HepG2 (cell line): ENCODE data around the gene RNPEPL1. TPM values are rescaled to one million over a fixed set of nuclear protein-coding genes. Genes with fewer than 3 reads are reported as not detected.
A peak's percentile ranks its signal among the peaks of the same experiment; 100 is the strongest.

ENCODE experiments used
- ASH2L ChIP-seq: fragments of 300-600, 200-600 bp; sonication (generic); IDR thresholded peaks from 2 replicates; pipeline ENCODE4 v1.7.0; 2017; ENCODE audit warnings: low read depth, mild to moderate bottlenecking, moderate library complexity, mixed read lengths, low read length; ENCODE audit not compliant: insufficient read length
- ATRX ChIP-seq: sonication (generic); formaldehyde crosslinking; IDR thresholded peaks from 2 replicates; pipeline ENCODE4 v1.4.0; 2020; ENCODE audit warnings: missing genetic modification reagents, borderline replicate concordance
- DR1 ChIP-seq: sonication (generic); formaldehyde crosslinking; IDR thresholded peaks from 2 replicates; pipeline ENCODE4 v1.8.0; 2021; ENCODE audit warnings: mild to moderate bottlenecking, missing genetic modification reagents, inconsistent platforms
- HMG20B ChIP-seq: conservative IDR thresholded peaks from 2 replicates; pipeline ENCODE4 v1.6.1; 2016; ENCODE audit warnings: missing genetic modification reagents, missing compliant biosample characterization
- NKX3-1 ChIP-seq: sonication (generic); formaldehyde crosslinking; IDR thresholded peaks from 2 replicates; pipeline ENCODE4 v1.5.0; 2020; ENCODE audit warnings: missing genetic modification reagents
- RNF2 ChIP-seq: fragments of 450-650 bp; conservative IDR thresholded peaks from 2 replicates; pipeline ENCODE4 v1.6.1; 2016; ENCODE audit warnings: low read depth
- TMF1 ChIP-seq: sonication (generic); formaldehyde crosslinking; IDR thresholded peaks from 2 replicates; pipeline ENCODE4 v1.8.1; 2022; ENCODE audit warnings: low read depth, missing genetic modification reagents
- ZBTB21 ChIP-seq: sonication (generic); formaldehyde crosslinking; IDR thresholded peaks from 2 replicates; pipeline ENCODE4 v1.4.0; 2020; ENCODE audit warnings: missing genetic modification reagents
- ZFP37 ChIP-seq: sonication (generic); formaldehyde crosslinking; IDR thresholded peaks from 2 replicates; pipeline ENCODE4 v1.4.0; 2020; ENCODE audit warnings: missing genetic modification reagents, borderline replicate concordance
- ZNF501 ChIP-seq: sonication (generic); formaldehyde crosslinking; IDR thresholded peaks from 2 replicates; pipeline ENCODE4 v1.5.1; 2020; ENCODE audit warnings: mild to moderate bottlenecking, moderate library complexity, missing genetic modification reagents
- ZNF672 ChIP-seq: sonication (generic); formaldehyde crosslinking; IDR thresholded peaks from 2 replicates; pipeline ENCODE4 v1.8.1; 2022; ENCODE audit warnings: missing genetic modification reagents
- ZNF737 ChIP-seq: sonication (generic); formaldehyde crosslinking; IDR thresholded peaks from 2 replicates; pipeline ENCODE4 v1.5.0; 2020; ENCODE audit warnings: missing genetic modification reagents, mild to moderate bottlenecking, borderline replicate concordance
- ZNF841 ChIP-seq: sonication (generic); formaldehyde crosslinking; IDR thresholded peaks from 2 replicates; pipeline ENCODE4 v1.8.1; 2023; ENCODE audit warnings: missing genetic modification reagents, borderline replicate concordance
- polyA plus RNA-seq, 8 experiments: library from polyadenylated mRNA; depleted of rRNA in 3 of 8; stranded (reverse) in 7 of 8; unstranded in 1 of 8; fragments of >200 nt; fragmentation: Illumina TruSeq in 4 of 8; extraction: Trizol in 4 of 8; gene quantifications; 2 replicates each; pipeline versions ENCODE4 v1.2.1 to v1.2.3, GENCODE V29; 2011 to 2016; ENCODE audit warnings: low read depth in 4 of 8, missing spikeins in 1 of 8, mixed read lengths in 1 of 8; ENCODE audit not compliant: insufficient read depth in 1 of 8
- total RNA-seq, 5 experiments: library from RNA; depleted of rRNA; stranded (reverse); fragments of >200 nt; fragmentation: Illumina TruSeq; extraction: Trizol; gene quantifications; 2 replicates each; pipeline ENCODE4 v1.2.3, GENCODE V29; 2016; ENCODE audit warnings: low read depth in 1 of 5
- TF ChIP-seq, protein P1 (sequence below): sonication (generic); formaldehyde crosslinking; IDR thresholded peaks from 2 replicates; pipeline ENCODE4 v1.5.0; 2020; ENCODE audit warnings: missing genetic modification reagents, mild to moderate bottlenecking, borderline replicate concordance
- TF ChIP-seq, protein P2 (sequence below): sonication (generic); formaldehyde crosslinking; IDR thresholded peaks from 2 replicates; pipeline ENCODE4 v1.8.0; 2022; ENCODE audit warnings: missing genetic modification reagents, mild to moderate bottlenecking, inconsistent platforms, borderline replicate concordance
- TF ChIP-seq, protein P3 (sequence below): sonication (generic); formaldehyde crosslinking; IDR thresholded peaks from 2 replicates; pipeline ENCODE4 v1.9.0; 2022; ENCODE audit warnings: missing genetic modification reagents, mild to moderate bottlenecking, borderline replicate concordance
- TF ChIP-seq, protein P4 (sequence below): sonication (generic); formaldehyde crosslinking; IDR thresholded peaks from 2 replicates; pipeline ENCODE4 v1.4.0; 2020; ENCODE audit warnings: mild to moderate bottlenecking, missing genetic modification reagents

Gene RNPEPL1
- total and polyA plus RNA-seq, 2 of the 13 experiments (the other 11 are each of a cell fraction or from before 2014, with no cell fraction given): 13.0 to 18.0 TPM

DNA sequence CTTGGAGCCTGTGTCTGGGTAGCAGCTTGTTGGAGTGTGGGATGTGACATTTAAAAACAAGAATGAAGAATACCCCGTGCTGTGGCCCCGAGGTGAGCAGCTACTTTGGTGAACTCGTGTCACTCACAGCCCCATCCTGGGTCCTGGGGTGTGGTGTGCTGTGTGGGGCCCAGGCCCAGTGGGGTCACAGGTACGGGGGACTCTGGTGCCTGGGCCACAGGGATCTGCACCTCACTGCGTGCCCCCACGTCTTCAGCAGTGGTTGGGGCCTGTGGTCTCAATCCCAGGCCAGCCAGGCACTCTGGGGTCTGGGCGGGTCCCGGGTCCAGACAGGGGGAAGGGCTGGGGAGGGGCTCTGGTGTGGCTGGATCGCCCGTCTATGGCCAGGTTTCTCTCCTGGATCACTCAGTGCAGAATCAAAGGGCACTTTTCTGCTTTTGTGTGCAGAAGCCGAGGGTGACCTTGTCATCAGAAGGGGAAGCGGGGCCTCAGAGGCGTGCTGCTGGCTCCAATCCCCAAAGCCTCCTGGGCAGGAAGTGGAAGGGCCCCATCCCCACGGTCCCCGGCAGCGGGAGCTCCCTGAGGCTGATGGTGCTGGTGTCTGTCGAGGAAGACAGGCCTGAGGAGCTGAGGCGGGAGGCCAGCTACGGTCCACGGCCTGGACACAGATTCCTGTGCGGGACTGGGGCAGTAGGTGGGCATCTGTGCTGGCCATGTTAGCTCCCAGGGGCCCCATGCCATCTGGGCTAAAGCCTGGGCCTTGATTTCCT, 58.4 kb downstream of the RNPEPL1 start (continued):
- TF ChIP-seq, protein P1, sequence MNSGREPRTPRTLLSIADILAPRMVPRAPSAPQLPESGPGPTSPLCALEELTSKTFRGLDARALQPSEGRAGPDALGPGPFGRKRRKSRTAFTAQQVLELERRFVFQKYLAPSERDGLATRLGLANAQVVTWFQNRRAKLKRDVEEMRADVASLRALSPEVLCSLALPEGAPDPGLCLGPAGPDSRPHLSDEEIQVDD (CRISPR knock-in tag): 0 out of 2 replicates have a peak, but pooled peaks have one; percentile 45
- TF ChIP-seq NKX3-1 (CRISPR knock-in tag) (peak; percentile 41; the same call in 1 of the 2 replicates), RNF2 (peak; percentile 73; the same call in 1 of the 2 replicates), ATRX (no peak), ZNF737 (no peak), ZNF501 (peak; percentile 83), HMG20B (0 out of 2 replicates have a peak, but pooled peaks have one; percentile 33), ZNF841 (no peak), DR1 (CRISPR knock-in tag) (peak; percentile 69; the same call in 1 of the 2 replicates), ZFP37 (CRISPR knock-in tag) (peak; percentile 64; the same call in 1 of the 2 replicates), ZNF672 (CRISPR knock-in tag) (no peak), TMF1 (CRISPR knock-in tag) (no peak), ASH2L (peak; percentile 34), ZBTB21 (0 out of 2 replicates have a peak, but pooled peaks have one; percentile 8)
- TF ChIP-seq, protein P2, sequence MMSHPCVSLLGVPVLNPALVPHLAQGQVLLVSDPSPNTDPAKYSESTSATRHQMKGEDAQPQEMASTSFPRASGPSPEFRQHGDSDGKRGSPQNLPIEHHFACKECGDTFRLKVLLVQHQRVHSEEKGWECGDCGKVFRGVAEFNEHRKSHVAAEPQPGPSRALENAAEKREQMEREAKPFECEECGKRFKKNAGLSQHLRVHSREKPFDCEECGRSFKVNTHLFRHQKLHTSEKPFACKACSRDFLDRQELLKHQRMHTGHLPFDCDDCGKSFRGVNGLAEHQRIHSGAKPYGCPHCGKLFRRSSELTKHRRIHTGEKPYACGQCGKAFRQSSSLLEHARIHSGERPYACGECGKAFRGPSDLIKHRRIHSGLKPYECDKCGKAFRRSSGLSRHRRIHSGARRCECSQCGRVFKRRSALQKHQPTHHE (CRISPR knock-in tag): peak; percentile 34; the same call in 1 of the 2 replicates
- TF ChIP-seq, protein P3, sequence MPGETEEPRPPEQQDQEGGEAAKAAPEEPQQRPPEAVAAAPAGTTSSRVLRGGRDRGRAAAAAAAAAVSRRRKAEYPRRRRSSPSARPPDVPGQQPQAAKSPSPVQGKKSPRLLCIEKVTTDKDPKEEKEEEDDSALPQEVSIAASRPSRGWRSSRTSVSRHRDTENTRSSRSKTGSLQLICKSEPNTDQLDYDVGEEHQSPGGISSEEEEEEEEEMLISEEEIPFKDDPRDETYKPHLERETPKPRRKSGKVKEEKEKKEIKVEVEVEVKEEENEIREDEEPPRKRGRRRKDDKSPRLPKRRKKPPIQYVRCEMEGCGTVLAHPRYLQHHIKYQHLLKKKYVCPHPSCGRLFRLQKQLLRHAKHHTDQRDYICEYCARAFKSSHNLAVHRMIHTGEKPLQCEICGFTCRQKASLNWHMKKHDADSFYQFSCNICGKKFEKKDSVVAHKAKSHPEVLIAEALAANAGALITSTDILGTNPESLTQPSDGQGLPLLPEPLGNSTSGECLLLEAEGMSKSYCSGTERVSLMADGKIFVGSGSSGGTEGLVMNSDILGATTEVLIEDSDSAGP: peak; percentile 86
- TF ChIP-seq, protein P4, sequence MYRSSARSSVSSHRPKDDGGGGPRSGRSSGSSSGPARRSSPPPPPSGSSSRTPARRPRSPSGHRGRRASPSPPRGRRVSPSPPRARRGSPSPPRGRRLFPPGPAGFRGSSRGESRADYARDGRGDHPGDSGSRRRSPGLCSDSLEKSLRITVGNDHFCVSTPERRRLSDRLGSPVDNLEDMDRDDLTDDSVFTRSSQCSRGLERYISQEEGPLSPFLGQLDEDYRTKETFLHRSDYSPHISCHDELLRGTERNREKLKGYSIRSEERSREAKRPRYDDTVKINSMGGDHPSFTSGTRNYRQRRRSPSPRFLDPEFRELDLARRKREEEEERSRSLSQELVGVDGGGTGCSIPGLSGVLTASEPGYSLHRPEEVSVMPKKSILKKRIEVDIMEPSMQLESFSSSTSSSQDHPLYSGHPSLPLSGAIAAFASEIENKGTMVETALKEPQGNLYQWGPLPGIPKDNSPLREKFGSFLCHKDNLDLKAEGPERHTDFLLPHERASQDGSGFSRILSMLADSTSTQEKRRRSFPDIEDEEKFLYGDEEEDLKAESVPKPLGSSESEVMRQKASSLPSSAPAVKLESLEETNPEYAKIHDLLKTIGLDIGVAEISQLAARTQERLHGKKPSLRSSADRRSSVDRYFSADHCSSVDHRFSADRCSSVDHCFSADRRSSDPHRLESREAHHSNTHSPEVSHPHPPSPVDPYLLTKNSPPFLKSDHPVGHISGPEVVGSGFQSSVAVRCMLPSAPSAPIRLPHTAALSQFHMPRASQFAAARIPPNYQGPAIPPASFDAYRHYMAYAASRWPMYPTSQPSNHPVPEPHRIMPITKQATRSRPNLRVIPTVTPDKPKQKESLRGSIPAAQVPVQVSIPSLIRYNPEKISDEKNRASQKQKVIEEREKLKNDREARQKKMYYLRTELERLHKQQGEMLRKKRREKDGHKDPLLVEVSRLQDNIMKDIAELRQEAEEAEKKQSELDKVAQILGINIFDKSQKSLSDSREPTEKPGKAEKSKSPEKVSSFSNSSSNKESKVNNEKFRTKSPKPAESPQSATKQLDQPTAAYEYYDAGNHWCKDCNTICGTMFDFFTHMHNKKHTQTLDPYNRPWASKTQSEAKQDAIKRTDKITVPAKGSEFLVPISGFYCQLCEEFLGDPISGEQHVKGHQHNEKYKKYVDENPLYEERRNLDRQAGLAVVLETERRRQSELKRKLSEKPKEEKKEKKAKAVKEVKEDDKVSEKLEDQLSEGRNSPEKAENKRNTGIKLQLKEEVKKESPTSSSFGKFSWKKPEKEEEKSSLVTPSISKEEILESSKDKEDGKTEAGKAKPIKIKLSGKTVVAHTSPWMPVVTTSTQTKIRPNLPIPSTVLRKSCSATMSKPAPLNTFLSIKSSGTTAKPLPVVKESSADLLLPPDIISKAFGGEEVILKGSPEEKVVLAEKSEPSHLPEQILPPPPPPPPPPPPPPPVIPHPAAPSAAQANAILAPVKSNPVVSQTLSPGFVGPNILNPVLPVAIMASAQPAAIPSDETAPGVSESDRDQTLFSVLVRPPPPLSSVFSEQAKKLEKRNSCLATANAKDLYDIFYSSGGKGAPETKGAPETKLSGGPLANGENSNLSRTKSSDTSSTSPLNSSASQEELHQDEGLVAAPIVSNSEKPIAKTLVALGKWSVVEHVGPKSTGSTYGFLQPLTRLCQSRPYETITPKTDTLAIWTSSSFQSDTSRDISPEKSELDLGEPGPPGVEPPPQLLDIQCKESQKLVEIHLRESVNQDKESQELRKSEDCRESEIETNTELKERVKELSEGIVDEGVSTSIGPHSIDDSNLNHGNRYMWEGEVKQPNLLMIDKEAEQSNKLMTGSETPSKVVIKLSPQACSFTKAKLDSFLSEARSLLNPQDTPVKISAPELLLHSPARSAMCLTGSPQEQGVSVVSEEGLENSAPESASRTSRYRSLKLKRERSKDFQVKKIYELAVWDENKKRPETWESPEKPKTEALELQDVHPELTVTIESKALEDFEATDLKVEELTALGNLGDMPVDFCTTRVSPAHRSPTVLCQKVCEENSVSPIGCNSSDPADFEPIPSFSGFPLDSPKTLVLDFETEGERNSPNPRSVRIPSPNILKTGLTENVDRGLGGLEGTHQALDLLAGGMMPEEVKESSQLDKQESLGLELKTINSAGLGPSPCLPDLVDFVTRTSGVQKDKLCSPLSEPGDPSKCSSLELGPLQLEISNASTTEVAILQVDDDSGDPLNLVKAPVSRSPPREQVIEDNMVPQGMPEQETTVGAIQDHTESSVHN (CRISPR knock-in tag): peak; percentile 42; the same call in 1 of the 2 replicates
